GM23248 (cell line): Measurements from ENCODE around the gene NUTF2. TPM values are rescaled to one million over a fixed set of nuclear protein-coding genes. Genes with fewer than 3 reads are reported as not detected.
"Not testable (repeated sequence)": the region's sequence is repeated elsewhere in the genome, so short reads cannot be mapped to it uniquely, and the experiment has no call there.

Experiments
- DNase-seq: peaks from one replicate; pipeline ENCODE4 v3.0.0-alpha.2; 2015
- H2AFZ ChIP-seq: fragments of 200-600 bp; sonication (generic); 2 replicates; pipeline ENCODE4 v1.6.1; 2016; ENCODE audit warnings: antibody characterized with exemption
- H3F3A ChIP-seq: fragments of 200-600 bp; sonication (generic); 2 replicates; pipeline ENCODE4 v1.6.1; 2016; ENCODE audit warnings: mild to moderate bottlenecking, antibody characterized with exemption, mixed run types; ENCODE audit not compliant: insufficient read depth
- H3K27ac ChIP-seq: fragments of 200-600 bp; sonication (generic); 2 replicates; pipeline ENCODE4 v1.5.1; 2016; ENCODE audit warnings: mild to moderate bottlenecking
- H3K27me3 ChIP-seq: fragments of 200-600 bp; sonication (generic); replicated peaks from 2 replicates; pipeline ENCODE4 v1.6.1; 2016; ENCODE audit warnings: mild to moderate bottlenecking; ENCODE audit not compliant: insufficient read depth
- H3K36me3 ChIP-seq: fragments of 200-600 bp; sonication (generic); 2 replicates; pipeline ENCODE4 v1.6.1; 2016; ENCODE audit warnings: low read depth, mild to moderate bottlenecking
- H3K4me1 ChIP-seq: fragments of 200-600 bp; sonication (generic); 2 replicates; pipeline ENCODE4 v1.6.1; 2016; ENCODE audit warnings: mild to moderate bottlenecking; ENCODE audit not compliant: insufficient read depth
- H3K4me2 ChIP-seq: fragments of 200-600 bp; sonication (generic); one replicate; pipeline ENCODE4 v1.6.1; 2016; ENCODE audit warnings: mild to moderate bottlenecking; ENCODE audit not compliant: unreplicated experiment
- H3K4me3 ChIP-seq: fragments of 200-600 bp; sonication (generic); 2 replicates; pipeline ENCODE4 v1.5.1; 2016; ENCODE audit warnings: mild to moderate bottlenecking
- H3K79me2 ChIP-seq: fragments of 200-600 bp; sonication (generic); 2 replicates; pipeline ENCODE4 v1.6.1; 2016; ENCODE audit warnings: mild to moderate bottlenecking; ENCODE audit not compliant: insufficient read depth
- H3K9ac ChIP-seq: fragments of 200-600 bp; sonication (generic); 2 replicates; pipeline ENCODE4 v1.6.1; 2016; ENCODE audit warnings: mild to moderate bottlenecking
- H3K9me2 ChIP-seq: fragments of 200-600 bp; sonication (generic); 2 replicates; pipeline ENCODE4 v1.6.1; 2016; ENCODE audit warnings: mixed run types, mild to moderate bottlenecking, moderate library complexity; ENCODE audit not compliant: insufficient read depth
- H3K9me3 ChIP-seq: fragments of 200-600 bp; sonication (generic); one replicate; pipeline ENCODE4 v1.6.1; 2017; ENCODE audit warnings: low read depth
- H4K20me1 ChIP-seq: fragments of 200-600 bp; sonication (generic); 2 replicates; pipeline ENCODE4 v1.6.0; 2016; ENCODE audit not compliant: insufficient read depth
- EZH2 ChIP-seq: fragments of 200-600 bp; sonication (generic); IDR thresholded peaks from 2 replicates; pipeline ENCODE4 v1.6.1; 2018; ENCODE audit warnings: antibody characterized with exemption, mild to moderate bottlenecking; ENCODE audit not compliant: insufficient read depth, poor library complexity, severe bottlenecking
- EZH2phosphoT487 ChIP-seq: fragments of 200-600 bp; sonication (generic); IDR thresholded peaks from 2 replicates; pipeline ENCODE4 v1.6.1; 2018; ENCODE audit warnings: antibody characterized with exemption, moderate library complexity, mild to moderate bottlenecking, low read depth; ENCODE audit not compliant: insufficient read depth
- WGBS, 2 experiments: methylation state at CpG; one replicate each; pipeline ENCODE4 v1.1.6; 2015 to 2017; ENCODE audit warnings: low lambda C conversion rate in 2 of 2, low coverage in 1 of 2; ENCODE audit errors: missing lambda C conversion rate in 2 of 2; 5-methylcytosine and 5-hydroxymethylcytosine counted together
- in situ Hi-C: fragments of 300-500 bp; cut with MboI; formaldehyde crosslinking; loops from 2 replicates; pipeline ENCODE4 v1.15.0; 2020
- polyA plus RNA-seq: library from polyadenylated mRNA; unstranded; fragments of >200 nt; fragmentation: Nextera tagmentation; extraction: Ambion mirVana; gene quantifications from 2 replicates; pipeline ENCODE4 v1.2.1, GENCODE V29; 2016
- total RNA-seq: library from RNA; depleted of rRNA; stranded (reverse); fragments of >200 nt; shearing (Covaris generic); gene quantifications from 2 replicates; pipeline ENCODE4 v1.2.3, GENCODE V29; 2014

Gene NUTF2
- total and polyA plus RNA-seq, 2 experiments from 2014 or later = 119 to 280 TPM

DNA sequence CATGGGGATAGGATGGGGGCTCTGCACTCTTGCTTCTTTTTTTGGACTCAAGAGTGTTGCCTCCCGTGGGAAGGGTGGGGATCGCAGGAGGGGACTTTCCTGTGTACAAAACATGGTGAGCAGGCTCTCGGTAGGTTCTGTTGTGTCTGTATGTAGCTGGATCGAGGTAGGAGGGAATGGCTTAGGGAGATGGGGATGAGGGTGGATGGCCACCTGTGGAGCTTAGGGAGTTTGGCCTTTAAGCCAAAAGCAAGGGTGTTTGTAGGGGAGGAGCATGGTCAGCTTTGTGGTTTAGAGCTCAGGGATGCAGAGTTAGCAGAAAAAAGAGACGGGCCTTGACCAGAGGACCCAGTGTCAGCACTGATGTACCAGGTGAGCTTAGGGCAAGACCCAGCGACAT, 15.1 kb downstream of the NUTF2 start:
- H3K27me3 ChIP-seq = no peaks in the 10 kb centered on the region
- H3K27ac ChIP-seq = peak overlapping the region; percentile 94
- H2AFZ ChIP-seq = no peak overlapping the region
- peaks cover 52% of the 10 kb centered on the region for H3F3A ChIP-seq
- peaks cover 12% of the 10 kb centered on the region; the same call in 1 of the 2 replicates for H4K20me1 ChIP-seq
- H3K9me3 ChIP-seq = no peaks in the 10 kb centered on the region
- in situ Hi-C loops = no loop called here
- H3K4me3 ChIP-seq = no peak overlapping the region
- peak overlapping the region; percentile 65 for H3K4me2 ChIP-seq
- peaks cover 56% of the 10 kb centered on the region for H3K4me1 ChIP-seq
- peaks cover 15% of the 10 kb centered on the region; the same call in 1 of the 2 replicates for H3K36me3 ChIP-seq
- no peak for DNase-seq
- H3K9ac ChIP-seq = peak overlapping the region; percentile 75
- no peaks in the 10 kb centered on the region for H3K9me2 ChIP-seq
- TF ChIP-seq EZH2 = no peak
- no peak for TF ChIP-seq EZH2phosphoT487
- H3K79me2 ChIP-seq = peaks cover 96% of the 10 kb centered on the region
- 96% methylated on average over 6 of the region's 6 CpGs for WGBS, 2 experiments

- peaks cover 12% of the 10 kb centered on the region; the same call in 1 of the 2 replicates for H4K20me1 ChIP-seq
- in situ Hi-C loops = no loop called here
Observed at GRCh38 chr16:67862623-67863583, 16.2 kb downstream of the NUTF2 start.

GRCh38 chr16:67864044-67864443, 17.3 kb downstream of the NUTF2 start:
- Histone ChIP-seq H3K27ac (peak overlapping the region; percentile 94), H3F3A (peaks cover 35% of the 10 kb centered on the region), H4K20me1 (peaks cover 12% of the 10 kb centered on the region; the same call in 1 of the 2 replicates), H3K36me3 (peaks cover 28% of the 10 kb centered on the region; the same call in 1 of the 2 replicates), H3K79me2 (peaks cover 100% of the 10 kb centered on the region), H3K4me1 (peaks cover 39% of the 10 kb centered on the region), H3K9ac (peak overlapping the region; percentile 62; the same call in 1 of the 2 replicates)
- H2AFZ ChIP-seq, H3K9me2 ChIP-seq, H3K27me3 ChIP-seq, H3K4me3 ChIP-seq, H3K9me3 ChIP-seq, in situ Hi-C loops, H3K4me2 ChIP-seq, DNase-seq: not testable (repeated sequence)
- WGBS, 2 experiments = 92% methylated on average over 5 to 6 of the region's 6 CpGs

More at GRCh38 chr16:67862623-67863583, 16.2 kb downstream of the NUTF2 start:
- H3K4me2 ChIP-seq = peak overlapping the region; percentile 54
- no peaks in the 10 kb centered on the region for H3K9me2 ChIP-seq
- peaks cover 99% of the 10 kb centered on the region for H3K79me2 ChIP-seq
- no peak overlapping the region for H2AFZ ChIP-seq
- TF ChIP-seq EZH2 = no peak
- TF ChIP-seq EZH2phosphoT487 = no peak
- H3K27ac ChIP-seq = peak overlapping the region; percentile 94
- peaks cover 48% of the 10 kb centered on the region for H3K4me1 ChIP-seq
- H3F3A ChIP-seq = peaks cover 45% of the 10 kb centered on the region
- DNase-seq = peak; percentile 87
- H3K27me3 ChIP-seq = no peaks in the 10 kb centered on the region
- peak overlapping the region; percentile 62 for H3K9ac ChIP-seq
- H3K36me3 ChIP-seq = peaks cover 26% of the 10 kb centered on the region; the same call in 1 of the 2 replicates
- WGBS, 2 experiments = 59 to 61% methylated on average over 11 of the region's 11 CpGs
- no peak overlapping the region for H3K4me3 ChIP-seq
- no peaks in the 10 kb centered on the region for H3K9me3 ChIP-seq

DNA sequence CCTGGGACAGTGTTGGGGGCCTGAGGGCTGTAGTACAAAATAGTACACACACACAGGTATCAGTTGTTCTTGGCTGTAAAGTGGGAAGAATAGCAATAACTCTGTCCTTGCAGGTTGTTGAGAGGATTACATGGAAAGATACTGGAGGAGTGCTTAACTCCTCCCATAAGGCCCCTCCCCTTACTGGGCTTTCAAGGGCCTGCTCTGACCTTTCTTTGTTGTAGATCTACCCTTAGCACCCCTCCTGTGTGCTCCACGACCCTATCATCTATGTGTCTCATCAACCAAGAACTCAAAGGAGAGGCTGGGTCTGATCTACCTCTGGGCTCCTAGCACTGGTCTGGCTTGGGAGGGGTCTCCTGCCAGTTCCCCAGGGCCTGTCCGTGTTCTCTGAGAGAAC, 17.9 kb downstream of the NUTF2 start:
- no peak for DNase-seq
- in situ Hi-C loops = no loop called here
- H3K27ac ChIP-seq = no peak overlapping the region
- H3K4me2 ChIP-seq = no peak overlapping the region
- peaks cover 39% of the 10 kb centered on the region for H3K4me1 ChIP-seq
- peaks cover 35% of the 10 kb centered on the region for H3F3A ChIP-seq
- no peak overlapping the region for H3K9ac ChIP-seq
- H3K27me3 ChIP-seq = no peaks in the 10 kb centered on the region
- H3K36me3 ChIP-seq = peaks cover 29% of the 10 kb centered on the region; the same call in 1 of the 2 replicates
- H3K4me3 ChIP-seq = no peak overlapping the region
- peaks cover 12% of the 10 kb centered on the region; the same call in 1 of the 2 replicates for H4K20me1 ChIP-seq
- TF ChIP-seq EZH2 (no peak), EZH2phosphoT487 (no peak)
- peaks cover 95% of the 10 kb centered on the region for H3K79me2 ChIP-seq
- H2AFZ ChIP-seq = no peak overlapping the region
- H3K9me2 ChIP-seq = no peaks in the 10 kb centered on the region
- H3K9me3 ChIP-seq = no peaks in the 10 kb centered on the region
- 76 to 95% methylated on average over 2 of the region's 2 CpGs for WGBS, 2 experiments
